PC-3 (cell line): ENCODE data around the gene MID1IP1.

Source experiments
- EZH2 ChIP-seq: fragments of 300-600 bp; sonication (generic); IDR thresholded peaks from one replicate; pipeline ENCODE4 v1.6.1; 2017; ENCODE audit warnings: antibody characterized with exemption, mild to moderate bottlenecking, low read length; ENCODE audit not compliant: unreplicated experiment
- EZH2phosphoT487 ChIP-seq: fragments of 300-600 bp; sonication (generic); IDR thresholded peaks from 2 replicates; pipeline ENCODE4 v1.6.1; 2018; ENCODE audit warnings: mild to moderate bottlenecking, antibody characterized with exemption, low read length, borderline replicate concordance
- TF ChIP-seq, protein P1 (sequence below): fragments of 300-600 bp; sonication (generic); conservative IDR thresholded peaks from 2 replicates; pipeline ENCODE4 v1.5.1; 2017; ENCODE audit warnings: antibody characterized with exemption, low read depth, mild to moderate bottlenecking, low read length

- TF ChIP-seq, protein P1, sequence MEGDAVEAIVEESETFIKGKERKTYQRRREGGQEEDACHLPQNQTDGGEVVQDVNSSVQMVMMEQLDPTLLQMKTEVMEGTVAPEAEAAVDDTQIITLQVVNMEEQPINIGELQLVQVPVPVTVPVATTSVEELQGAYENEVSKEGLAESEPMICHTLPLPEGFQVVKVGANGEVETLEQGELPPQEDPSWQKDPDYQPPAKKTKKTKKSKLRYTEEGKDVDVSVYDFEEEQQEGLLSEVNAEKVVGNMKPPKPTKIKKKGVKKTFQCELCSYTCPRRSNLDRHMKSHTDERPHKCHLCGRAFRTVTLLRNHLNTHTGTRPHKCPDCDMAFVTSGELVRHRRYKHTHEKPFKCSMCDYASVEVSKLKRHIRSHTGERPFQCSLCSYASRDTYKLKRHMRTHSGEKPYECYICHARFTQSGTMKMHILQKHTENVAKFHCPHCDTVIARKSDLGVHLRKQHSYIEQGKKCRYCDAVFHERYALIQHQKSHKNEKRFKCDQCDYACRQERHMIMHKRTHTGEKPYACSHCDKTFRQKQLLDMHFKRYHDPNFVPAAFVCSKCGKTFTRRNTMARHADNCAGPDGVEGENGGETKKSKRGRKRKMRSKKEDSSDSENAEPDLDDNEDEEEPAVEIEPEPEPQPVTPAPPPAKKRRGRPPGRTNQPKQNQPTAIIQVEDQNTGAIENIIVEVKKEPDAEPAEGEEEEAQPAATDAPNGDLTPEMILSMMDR: no peak
- no peak for TF ChIP-seq EZH2
- TF ChIP-seq EZH2phosphoT487: no peak
Observed at GRCh38 chrX:38847206-38847902, 46.1 kb downstream of the MID1IP1 start.
